Mesenchymal stem cell (in vitro differentiated cells and primary cell): ENCODE measurements around the gene TRIM58.

ENCODE experiments used
- DNase-seq: peaks from one replicate; pipeline ENCODE4 v3.0.0-alpha.2; 2013
- H2AFZ ChIP-seq: one replicate; pipeline ENCODE4 v1.6.1; 2013; ENCODE audit warnings: low read depth, mild to moderate bottlenecking, control low read depth, inconsistent platforms, low read length, moderate library complexity
- H2AK5ac ChIP-seq: 2 replicates; pipeline ENCODE4 v1.6.1; 2013; ENCODE audit warnings: low read length, moderate library complexity, mild to moderate bottlenecking, inconsistent platforms; ENCODE audit not compliant: severe bottlenecking
- H2BK120ac ChIP-seq: one replicate; pipeline ENCODE4 v1.6.1; 2013; ENCODE audit warnings: low read depth, mild to moderate bottlenecking, inconsistent platforms, low read length, moderate library complexity
- H2BK12ac ChIP-seq, 2 experiments: one replicate each; pipeline ENCODE4 v1.6.1; 2013; ENCODE audit warnings: inconsistent platforms in 2 of 2, low read length in 2 of 2, mild to moderate bottlenecking in 2 of 2, moderate library complexity in 2 of 2, control low read depth in 1 of 2
- H2BK15ac ChIP-seq: one replicate; pipeline ENCODE4 v1.6.1; 2013; ENCODE audit warnings: mild to moderate bottlenecking, low read depth, inconsistent platforms; ENCODE audit not compliant: poor library complexity, severe bottlenecking
- H2BK5ac ChIP-seq: 2 replicates; pipeline ENCODE4 v1.6.1; 2013; ENCODE audit warnings: low read depth, mild to moderate bottlenecking, low read length, control low read depth, inconsistent platforms; ENCODE audit not compliant: poor library complexity, severe bottlenecking
- H3K14ac ChIP-seq, 2 experiments: one replicate each; pipeline ENCODE4 v1.6.1; 2013; ENCODE audit warnings: inconsistent platforms in 2 of 2, low read length in 2 of 2, control low read depth in 1 of 2, mild to moderate bottlenecking in 1 of 2, moderate library complexity in 1 of 2
- H3K18ac ChIP-seq, 2 experiments: one replicate each; pipeline ENCODE4 v1.6.1; 2013; ENCODE audit warnings: inconsistent platforms in 2 of 2, low read length in 2 of 2, control low read depth in 1 of 2, low read depth in 1 of 2, mild to moderate bottlenecking in 1 of 2
- H3K23ac ChIP-seq, 2 experiments: one replicate each; pipeline ENCODE4 v1.6.1; 2013; ENCODE audit warnings: inconsistent platforms in 2 of 2, low read length in 2 of 2, mild to moderate bottlenecking in 2 of 2, moderate library complexity in 2 of 2, control low read depth in 1 of 2
- H3K27ac ChIP-seq: 2 replicates; pipeline ENCODE4 v1.5.1; 2013; ENCODE audit warnings: mild to moderate bottlenecking, moderate library complexity, low read length, control low read depth, inconsistent platforms; ENCODE audit not compliant: poor library complexity, severe bottlenecking
- H3K27me3 ChIP-seq, 2 experiments: 2 replicates each; pipeline versions ENCODE4 v1.6.1 to v1.7.0; 2013; ENCODE audit warnings: low read length in 2 of 2, mild to moderate bottlenecking in 2 of 2, moderate library complexity in 2 of 2, control low read depth in 1 of 2, inconsistent platforms in 1 of 2; ENCODE audit not compliant: control insufficient read depth in 1 of 2, insufficient read depth in 1 of 2
- H3K36me3 ChIP-seq, 2 experiments: 2 replicates each; pipeline versions ENCODE4 v1.6.1 to v1.7.0; 2013; ENCODE audit warnings: low read length in 2 of 2, control low read depth in 1 of 2, inconsistent platforms in 1 of 2, low read depth in 1 of 2, mild to moderate bottlenecking in 1 of 2; ENCODE audit not compliant: insufficient read depth in 2 of 2, control insufficient read depth in 1 of 2
- H3K4ac ChIP-seq, 2 experiments: one replicate each; pipeline ENCODE4 v1.6.1; 2013; ENCODE audit warnings: inconsistent platforms in 2 of 2, low read length in 2 of 2, mild to moderate bottlenecking in 2 of 2, moderate library complexity in 2 of 2, control low read depth in 1 of 2, low read depth in 1 of 2
- H3K4me1 ChIP-seq: 2 replicates; pipeline ENCODE4 v1.6.1; 2013; ENCODE audit warnings: low read depth, low read length, control low read depth; ENCODE audit not compliant: control insufficient read depth, insufficient read depth
- H3K4me2 ChIP-seq: 2 replicates; pipeline ENCODE4 v1.6.1; 2013; ENCODE audit warnings: low read length, mild to moderate bottlenecking, inconsistent platforms; ENCODE audit not compliant: poor library complexity, severe bottlenecking
- H3K4me3 ChIP-seq, 2 experiments: 2 replicates each; pipeline versions ENCODE4 v1.5.1 to v1.7.0; 2013; ENCODE audit warnings: low read length in 2 of 2, mild to moderate bottlenecking in 2 of 2, control low read depth in 1 of 2, low read depth in 1 of 2; ENCODE audit not compliant: insufficient read depth in 1 of 2
- H3K79me1 ChIP-seq: replicated peaks from 2 replicates; pipeline ENCODE4 v1.6.1; 2013; ENCODE audit warnings: mild to moderate bottlenecking, control low read depth, low read length, inconsistent platforms; ENCODE audit not compliant: poor library complexity, severe bottlenecking
- H3K9ac ChIP-seq: 2 replicates; pipeline ENCODE4 v1.7.0; 2013; ENCODE audit warnings: mild to moderate bottlenecking, low read length, moderate library complexity
- H3K9me3 ChIP-seq: 2 replicates; pipeline ENCODE4 v1.7.0; 2013; ENCODE audit warnings: mild to moderate bottlenecking, low read length; ENCODE audit not compliant: control insufficient read depth
- H4K8ac ChIP-seq: one replicate; pipeline ENCODE4 v1.6.1; 2013; ENCODE audit warnings: inconsistent platforms, mild to moderate bottlenecking, low read length, moderate library complexity
- H4K91ac ChIP-seq: one replicate; pipeline ENCODE4 v1.6.1; 2013; ENCODE audit warnings: mild to moderate bottlenecking, low read length, inconsistent platforms
- WGBS: methylation state at CpG from one replicate; pipeline ENCODE4 v1.1.7; 2013; ENCODE audit warnings: mixed read lengths; 5-methylcytosine and 5-hydroxymethylcytosine counted together

Gene TRIM58

DNA sequence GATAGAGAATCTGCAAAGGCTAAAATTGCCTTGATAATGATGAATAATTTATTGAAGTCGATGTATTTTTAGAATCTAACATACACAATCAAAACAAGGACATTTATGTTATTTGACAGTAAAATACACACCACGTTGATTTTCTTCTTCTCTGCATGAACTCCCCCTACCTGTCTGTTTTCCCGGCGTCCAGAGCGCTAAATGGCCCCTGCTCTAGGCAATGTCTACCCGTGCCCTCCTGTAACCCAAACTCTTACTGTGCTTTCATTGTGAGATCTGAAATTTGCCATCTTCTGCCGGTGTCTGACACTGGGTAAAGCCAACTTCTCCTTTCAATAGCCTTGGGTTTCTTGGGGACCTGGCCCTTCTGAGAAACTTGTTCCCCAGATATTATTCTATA, 8.6 kb upstream of the TRIM58 start:
- WGBS, result 84% methylated on average over 7 of the region's 7 CpGs
- Histone ChIP-seq H3K4ac (no peak overlapping the region), H2AFZ (no peak overlapping the region), H3K79me1 (no peaks in the 10 kb centered on the region), H3K14ac (no peak overlapping the region), H3K23ac (no peak overlapping the region), H3K18ac (no peak overlapping the region), H3K36me3 (no peaks in the 10 kb centered on the region), H3K9me3 (peaks cover 14% of the 10 kb centered on the region), H2BK5ac (no peak overlapping the region), H4K91ac (no peak overlapping the region), H3K27me3 (no peaks in the 10 kb centered on the region), H3K9ac (no peak overlapping the region), H3K27ac (no peak overlapping the region), H3K4me3 (no peak overlapping the region), H3K4me2 (no peak overlapping the region), H2BK12ac (no peak overlapping the region), H2AK5ac (no peak overlapping the region), H2BK120ac (no peak overlapping the region), H4K8ac (no peak overlapping the region), H3K4me1 (no peaks in the 10 kb centered on the region), H2BK15ac (no peak overlapping the region)
- DNase-seq, result no peak

GRCh38 chr1:247849616-247850015, 7.4 kb upstream of the TRIM58 start:
- no peaks in the 10 kb centered on the region for H3K79me1 ChIP-seq

GRCh38 chr1:247854899-247855545, 2.0 kb upstream of the TRIM58 start:
- no peak overlapping the region for H3K9ac ChIP-seq
- peaks cover 12% of the 10 kb centered on the region for H3K4me1 ChIP-seq
- H3K79me1 ChIP-seq, result peaks cover 2% of the 10 kb centered on the region
- no peaks in the 10 kb centered on the region for H3K27me3 ChIP-seq
- H2BK12ac ChIP-seq, result no peak overlapping the region
- H2AK5ac ChIP-seq, result no peak overlapping the region
- no peak overlapping the region for H3K4me2 ChIP-seq
- H4K8ac ChIP-seq, result no peak overlapping the region
- H4K91ac ChIP-seq, result no peak overlapping the region
- no peak overlapping the region for H3K27ac ChIP-seq
- no peak overlapping the region for H2AFZ ChIP-seq
- H3K23ac ChIP-seq, result no peak overlapping the region
- no peak overlapping the region for H3K14ac ChIP-seq
- H3K4me3 ChIP-seq, result no peak overlapping the region
- no peak overlapping the region for H3K18ac ChIP-seq
- no peak overlapping the region for H2BK15ac ChIP-seq
- DNase-seq, result no peak
- H3K4ac ChIP-seq, result no peak overlapping the region
- no peak overlapping the region for H2BK120ac ChIP-seq
- H3K9me3 ChIP-seq, result peaks cover 4% of the 10 kb centered on the region
- WGBS, result 76% methylated on average over 13 of the region's 14 CpGs
- H3K36me3 ChIP-seq, result no peaks in the 10 kb centered on the region
- H2BK5ac ChIP-seq, result no peak overlapping the region

More at GRCh38 chr1:247849616-247850015, 7.4 kb upstream of the TRIM58 start:
- no peak overlapping the region for H3K14ac ChIP-seq
- no peaks in the 10 kb centered on the region for H3K36me3 ChIP-seq
- no peak overlapping the region for H3K18ac ChIP-seq
- no peak for DNase-seq
- WGBS, result no CpG with 5 or more reads among the region's 1 CpG
- no peak overlapping the region for H2BK15ac ChIP-seq
- H3K4me2 ChIP-seq, result no peak overlapping the region
- H3K9ac ChIP-seq, result no peak overlapping the region
- no peak overlapping the region for H3K23ac ChIP-seq
- no peak overlapping the region for H3K27ac ChIP-seq
- no peaks in the 10 kb centered on the region for H3K27me3 ChIP-seq
- peaks cover 14% of the 10 kb centered on the region for H3K9me3 ChIP-seq
- H4K8ac ChIP-seq, result no peak overlapping the region
- no peak overlapping the region for H2BK120ac ChIP-seq
- no peak overlapping the region for H2BK5ac ChIP-seq
- H2AFZ ChIP-seq, result no peak overlapping the region
- no peak overlapping the region for H3K4ac ChIP-seq
- no peak overlapping the region for H2AK5ac ChIP-seq
- no peak overlapping the region for H3K4me3 ChIP-seq
- no peak overlapping the region for H2BK12ac ChIP-seq
- no peaks in the 10 kb centered on the region for H3K4me1 ChIP-seq
- no peak overlapping the region for H4K91ac ChIP-seq

DNA sequence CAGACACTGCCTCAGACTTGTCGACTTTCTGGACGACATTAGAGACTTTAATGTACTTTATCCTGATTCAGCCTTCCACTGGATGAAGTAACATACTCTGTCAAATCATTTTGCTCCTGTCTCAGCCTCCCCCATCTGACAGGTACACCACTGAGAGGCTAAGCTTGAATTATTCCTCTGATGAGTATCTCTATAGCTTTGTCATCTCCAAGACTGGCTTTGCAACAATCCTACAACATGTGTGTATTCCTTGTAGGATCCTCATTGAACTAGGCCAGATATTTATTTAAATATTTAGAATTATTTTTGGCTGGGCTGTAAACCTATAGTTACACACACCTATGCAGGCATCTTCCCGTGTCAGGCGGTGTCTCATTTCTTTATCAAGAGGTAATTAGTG, 1.1 kb upstream of the TRIM58 start:
- Histone ChIP-seq H3K4me3 (no peak overlapping the region), H4K91ac (no peak overlapping the region), H3K9ac (no peak overlapping the region), H3K9me3 (peaks cover 4% of the 10 kb centered on the region), H2AFZ (no peak overlapping the region), H3K27ac (no peak overlapping the region), H3K14ac (no peak overlapping the region), H4K8ac (no peak overlapping the region), H2AK5ac (no peak overlapping the region), H3K4me2 (no peak overlapping the region), H3K79me1 (peaks cover 2% of the 10 kb centered on the region), H3K36me3 (no peaks in the 10 kb centered on the region), H2BK120ac (no peak overlapping the region), H3K23ac (no peak overlapping the region), H3K27me3 (no peaks in the 10 kb centered on the region), H2BK15ac (no peak overlapping the region), H3K4me1 (peaks cover 12% of the 10 kb centered on the region), H3K4ac (no peak overlapping the region), H2BK5ac (no peak overlapping the region), H2BK12ac (no peak overlapping the region), H3K18ac (no peak overlapping the region)
- DNase-seq, result no peak
- 85% methylated on average over 4 of the region's 4 CpGs for WGBS
